Activated CD8-positive, alpha-beta memory T cell treated with anti-CD3 and anti-CD28 coated beads for 24 hours (primary cell): Measurements from ENCODE around the gene SORCS1.

ENCODE experiments used
- DNase-seq: peaks from one replicate; pipeline ENCODE4 v3.0.0-alpha.2; 2020

The SORCS1 gene

GRCh38 chr10:106566873-106567272 is 597.6 kb downstream of the SORCS1 start:
- DNase-seq: no peak

- no peak for DNase-seq
These were observed 599.0 kb downstream of the SORCS1 start for GRCh38 chr10:106565546-106565945.

DNA sequence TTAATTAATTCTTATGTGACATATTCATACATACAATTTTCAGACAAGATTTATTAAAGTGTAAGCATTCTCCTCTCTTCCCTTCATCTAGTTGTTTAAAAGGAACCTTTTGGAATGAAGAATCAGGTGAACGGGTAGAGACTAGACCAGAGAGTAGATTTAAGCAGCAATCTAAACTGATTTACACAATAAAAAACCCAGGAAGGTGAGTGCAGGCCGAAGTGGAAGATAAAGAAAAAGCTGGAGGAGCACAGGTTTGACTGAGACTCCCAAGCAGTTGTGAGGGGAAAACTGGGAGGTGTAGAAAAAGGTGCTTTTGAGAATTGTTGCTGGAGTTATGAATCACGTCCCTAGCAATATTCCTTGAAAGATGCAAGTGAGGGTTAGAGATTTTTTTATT is 601.1 kb downstream of the SORCS1 start:
- DNase-seq: no peak

- no peak for DNase-seq
These were observed 603.4 kb downstream of the SORCS1 start for GRCh38 chr10:106560925-106561640.

- DNase-seq: no peak
These were observed 605.1 kb downstream of the SORCS1 start for GRCh38 chr10:106559442-106559841.

GRCh38 chr10:106557951-106558733 is 606.4 kb downstream of the SORCS1 start:
- no peak for DNase-seq

DNA sequence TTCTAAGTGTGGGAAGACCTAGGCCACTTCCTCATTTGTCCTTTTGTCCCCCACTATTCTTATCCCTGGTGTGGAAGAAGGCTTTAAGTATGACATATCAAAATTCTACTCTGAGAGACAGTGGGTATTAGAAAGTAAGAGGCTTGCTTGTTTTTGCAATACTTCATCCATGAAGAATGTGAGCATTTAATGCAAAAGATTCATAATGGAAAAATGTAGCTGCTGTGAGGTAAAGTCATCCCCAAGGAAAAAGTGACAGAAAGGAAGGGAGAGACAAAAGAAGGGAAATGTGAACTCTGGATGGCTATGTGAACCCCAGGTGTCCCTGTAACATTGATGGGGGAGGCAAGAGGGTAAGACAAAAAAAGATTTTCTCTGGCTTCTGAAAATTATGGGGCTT is 607.5 kb downstream of the SORCS1 start:
- DNase-seq: no peak

DNA sequence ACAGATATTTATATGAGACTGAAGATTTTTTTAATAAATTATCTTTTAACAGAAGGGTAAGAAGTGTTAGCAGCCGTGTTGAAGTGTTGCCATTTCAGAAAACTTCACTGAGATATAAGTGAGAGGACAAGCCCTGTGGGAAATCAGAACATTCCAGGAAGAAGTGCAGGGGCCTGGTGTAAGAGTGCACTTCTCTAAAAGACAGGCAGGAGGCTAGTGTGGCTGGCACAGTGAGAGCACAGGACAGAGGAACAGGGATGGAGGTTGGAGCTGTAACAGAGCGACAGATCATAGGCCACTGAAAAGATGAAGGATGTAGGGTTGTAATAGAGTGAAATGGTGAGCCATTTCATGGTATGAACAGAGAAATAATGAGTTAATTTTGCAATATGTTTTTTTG is 608.9 kb downstream of the SORCS1 start:
- no peak for DNase-seq

DNA sequence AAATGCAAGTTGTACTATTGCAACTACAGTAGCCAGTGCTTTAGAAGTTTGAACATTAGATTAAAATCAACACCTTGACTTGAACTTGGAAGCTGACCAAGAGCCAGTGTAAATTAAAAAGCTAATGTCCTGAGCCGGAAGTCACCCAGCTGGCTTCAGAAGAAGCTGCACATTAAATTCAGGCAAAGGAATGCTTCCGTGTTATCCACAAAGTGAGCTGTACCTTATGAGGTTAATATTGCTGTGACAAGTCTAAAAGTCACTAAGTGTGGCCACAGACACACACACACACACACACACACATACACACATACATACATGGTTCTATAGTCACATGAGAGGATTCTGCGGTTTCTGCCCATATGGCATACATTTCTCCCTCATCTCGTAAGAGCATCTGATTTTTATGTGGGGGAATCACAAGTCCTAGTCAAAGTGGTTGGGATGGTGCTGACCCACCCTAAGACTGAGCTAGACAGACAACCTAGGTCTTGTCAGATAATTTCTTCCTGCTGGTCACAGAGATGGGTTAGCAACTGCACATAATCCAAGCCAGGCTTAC is 612.9 kb downstream of the SORCS1 start:
- no peak for DNase-seq

GRCh38 chr10:106548832-106549231 is 615.7 kb downstream of the SORCS1 start:
- no peak for DNase-seq

GRCh38 chr10:106547047-106547635 is 617.4 kb downstream of the SORCS1 start:
- DNase-seq: no peak

DNA sequence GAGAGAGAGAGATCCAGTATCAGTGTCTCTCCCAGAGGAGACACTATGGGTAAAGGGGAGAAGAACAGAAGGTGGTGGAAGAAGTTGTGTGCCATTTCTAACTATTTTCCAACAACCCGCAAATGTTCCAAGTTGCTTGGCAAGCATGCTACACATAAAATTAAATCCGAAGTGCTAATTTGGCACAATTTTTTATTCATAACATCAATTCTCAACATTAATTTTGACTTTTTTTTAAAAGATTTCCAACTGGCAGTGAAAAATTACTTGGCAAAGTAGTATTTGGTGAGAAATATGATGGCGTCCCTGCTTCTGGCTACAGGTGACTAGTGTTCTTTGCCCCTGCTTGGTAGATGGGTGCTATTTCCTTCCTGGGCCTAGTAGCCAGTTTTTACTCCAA is 622.0 kb downstream of the SORCS1 start:
- no peak for DNase-seq

DNA sequence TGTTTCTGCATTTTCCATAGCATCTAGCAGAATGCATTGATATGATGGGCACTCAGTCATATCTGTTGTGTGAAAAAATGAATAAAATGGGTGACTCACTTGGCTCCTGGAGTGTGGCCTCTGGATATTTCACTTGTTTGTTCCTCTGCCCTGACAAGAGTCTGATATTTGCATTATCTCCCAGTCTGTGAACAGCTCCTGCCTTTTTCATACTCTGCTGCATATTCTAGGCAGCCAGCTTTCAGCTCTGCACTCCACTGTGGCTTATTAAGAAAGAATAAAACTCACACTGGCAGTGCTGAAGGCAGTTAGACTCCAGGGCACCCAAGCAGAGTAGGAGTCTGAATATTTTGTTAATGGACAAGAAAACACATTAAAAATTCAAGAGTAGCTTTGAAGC is 623.9 kb downstream of the SORCS1 start:
- no peak for DNase-seq

GRCh38 chr10:106537866-106538265 is 626.6 kb downstream of the SORCS1 start:
- DNase-seq: no peak

- no peak for DNase-seq
These were observed 629.1 kb downstream of the SORCS1 start for GRCh38 chr10:106535304-106535953.

GRCh38 chr10:106534441-106534840 is 630.1 kb downstream of the SORCS1 start:
- DNase-seq: no peak

DNA sequence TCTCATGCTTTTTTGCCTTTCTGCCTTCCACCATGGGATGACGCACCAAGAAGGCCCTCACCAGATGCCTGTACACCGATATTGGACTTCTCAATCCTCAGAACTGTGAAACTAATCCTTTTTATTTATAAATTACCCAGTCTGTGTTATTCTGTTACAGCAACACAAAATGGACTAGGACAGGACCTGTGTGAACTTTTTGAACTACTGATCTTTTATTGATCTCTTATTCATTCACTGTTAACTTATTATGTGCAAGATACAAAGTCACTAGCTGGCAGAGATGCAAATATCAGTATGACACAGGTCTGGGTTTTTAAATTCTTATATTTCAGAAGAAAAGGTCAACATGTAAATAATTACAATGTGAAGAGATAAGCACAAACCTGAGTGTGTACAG is 635.8 kb downstream of the SORCS1 start:
- DNase-seq: no peak

- DNase-seq: no peak
These were observed 638.7 kb downstream of the SORCS1 start for GRCh38 chr10:106525835-106526234.
